H1 (cell line): ENCODE data around the gene MAPK8IP2. TPM values are rescaled to one million over a fixed set of nuclear protein-coding genes. Genes with fewer than 3 reads are reported as not detected.
A peak's percentile ranks its signal among the peaks of the same experiment; 100 is the strongest.

Experiments
- CTCF ChIA-PET: fragments of 300-600 bp; sonication (Branson Sonifier 250); formaldehyde crosslinking; loops from one replicate; lab custom pipeline; 2021; ENCODE audit not compliant: partially characterized antibody; lab: Charles Lee
- POLR2A ChIA-PET: fragments of 300-600 bp; sonication (Branson Sonifier 250); formaldehyde crosslinking; loops from one replicate; lab custom pipeline; 2021; ENCODE audit warnings: inconsistent platforms; ENCODE audit not compliant: partially characterized antibody; lab: Charles Lee
- DNase-seq, 2 experiments: peaks; one replicate each; pipeline versions ENCODE4 v3.0.0 to v3.0.0-alpha.2; 2010 to 2022; ENCODE audit warnings: low spot score in 2 of 2, low read depth in 1 of 2, mixed read lengths in 1 of 2
- FAIRE-seq: peaks from 2 replicates; lab custom pipeline; 2011; peaks lifted over from hg19 to GRCh38; lab: Jason Lieb, UNC
- H2AFZ ChIP-seq: 2 replicates; pipeline ENCODE4 v1.8.1; 2012; ENCODE audit warnings: low read length, inconsistent platforms
- H2AK5ac ChIP-seq: 2 replicates; pipeline ENCODE4 v1.6.1; 2013; ENCODE audit warnings: low read depth, low read length
- H2BK120ac ChIP-seq: replicated peaks from 2 replicates; pipeline ENCODE3; 2013; ENCODE audit warnings: low read depth, low read length, inconsistent platforms
- H2BK12ac ChIP-seq: 2 replicates; pipeline ENCODE4 v1.6.1; 2013; ENCODE audit warnings: low read depth, low read length
- H2BK15ac ChIP-seq: 2 replicates; pipeline ENCODE4 v1.6.1; 2013; ENCODE audit warnings: low read length
- H2BK20ac ChIP-seq: 2 replicates; pipeline ENCODE4 v1.6.1; 2013; ENCODE audit warnings: low read length
- H2BK5ac ChIP-seq: 2 replicates; pipeline ENCODE4 v1.6.1; 2013; ENCODE audit warnings: low read depth, low read length
- H3K14ac ChIP-seq: 2 replicates; pipeline ENCODE4 v1.6.1; 2013; ENCODE audit warnings: inconsistent platforms; ENCODE audit not compliant: insufficient read length
- H3K18ac ChIP-seq: 2 replicates; pipeline ENCODE4 v1.6.1; 2013; ENCODE audit warnings: low read length; ENCODE audit errors: extremely low read depth
- H3K23ac ChIP-seq: 2 replicates; pipeline ENCODE4 v1.6.1; 2013; ENCODE audit warnings: inconsistent platforms; ENCODE audit not compliant: insufficient read length
- H3K23me2 ChIP-seq: 2 replicates; pipeline ENCODE4 v1.6.1; 2013; ENCODE audit warnings: low read depth, low read length
- H3K27ac ChIP-seq: 2 replicates; pipeline ENCODE4 v1.6.1; 2011; ENCODE audit warnings: low read depth, low read length, inconsistent platforms
- H3K27me3 ChIP-seq, 4 experiments: replicated peaks in 1 of 4; 1 replicate in 1 of 4; 2 replicates in 3 of 4; pipeline versions ENCODE4 v1.6.1 to v1.8.1; 2011 to 2013; ENCODE audit warnings: low read length in 3 of 4, mild to moderate bottlenecking in 3 of 4, inconsistent platforms in 2 of 4, mixed read lengths in 2 of 4, moderate library complexity in 1 of 4; ENCODE audit not compliant: control insufficient read depth in 3 of 4, insufficient read depth in 3 of 4; ENCODE audit errors: extremely low read depth in 1 of 4
- H3K36me3 ChIP-seq, 4 experiments: 2 replicates each; pipeline versions ENCODE4 v1.6.1 to v1.8.1; 2011 to 2013; ENCODE audit warnings: mild to moderate bottlenecking in 4 of 4, low read length in 3 of 4, moderate library complexity in 2 of 4, control low read depth in 1 of 4, inconsistent platforms in 1 of 4; ENCODE audit not compliant: insufficient read depth in 4 of 4, control insufficient read depth in 2 of 4
- H3K4ac ChIP-seq: replicated peaks from 2 replicates; pipeline ENCODE3; 2013; ENCODE audit warnings: low read length, low read depth, mixed read lengths, inconsistent platforms; ENCODE audit not compliant: insufficient read length
- H3K4me1 ChIP-seq, 4 experiments: replicated peaks in 1 of 4; 1 replicate in 1 of 4; 2 replicates in 3 of 4; pipeline versions ENCODE4 v1.6.1 to v1.8.1; 2011 to 2013; ENCODE audit warnings: low read length in 3 of 4, inconsistent platforms in 2 of 4, mixed read lengths in 1 of 4; ENCODE audit not compliant: insufficient read depth in 4 of 4, control insufficient read depth in 3 of 4
- H3K4me2 ChIP-seq, 2 experiments: 2 replicates each; pipeline versions ENCODE4 v1.6.1 to v1.8.1; 2011 to 2013; ENCODE audit warnings: low read depth in 2 of 2, low read length in 2 of 2, control low read depth in 1 of 2, inconsistent platforms in 1 of 2, mild to moderate bottlenecking in 1 of 2; ENCODE audit not compliant: insufficient read depth in 1 of 2
- H3K4me3 ChIP-seq, 4 experiments: fragments of 200-600, 300-600 bp in 1 of 4; sonication (generic), shearing (Covaris generic), sonication (Bioruptor Twin) in 1 of 4; 2 replicates each; pipeline versions ENCODE4 v1.5.1 to v1.8.1; 2011 to 2016; ENCODE audit warnings: low read length in 4 of 4, low read depth in 3 of 4, control low read depth in 2 of 4, inconsistent platforms in 2 of 4, mild to moderate bottlenecking in 2 of 4, mixed read lengths in 1 of 4, moderate library complexity in 1 of 4; ENCODE audit not compliant: insufficient read depth in 2 of 4; ENCODE audit errors: extremely low read depth in 1 of 4
- H3K56ac ChIP-seq: replicated peaks from 2 replicates; pipeline ENCODE3; 2013; ENCODE audit warnings: low read depth, mild to moderate bottlenecking, mixed read lengths, low read length, inconsistent platforms; ENCODE audit not compliant: insufficient read length
- H3K79me1 ChIP-seq: 2 replicates; pipeline ENCODE4 v1.6.1; 2013; ENCODE audit warnings: low read depth, low read length, control low read depth
- H3K79me2 ChIP-seq, 2 experiments: 2 replicates each; pipeline versions ENCODE4 v1.6.1 to v1.8.1; 2012 to 2013; ENCODE audit warnings: low read length in 2 of 2, mild to moderate bottlenecking in 2 of 2, inconsistent platforms in 1 of 2; ENCODE audit not compliant: insufficient read depth in 2 of 2, control insufficient read depth in 1 of 2
- H3K9ac ChIP-seq, 4 experiments: replicated peaks in 1 of 4; 1 replicate in 1 of 4; 2 replicates in 3 of 4; pipeline versions ENCODE4 v1.6.1 to v1.8.1; 2011 to 2013; ENCODE audit warnings: low read depth in 3 of 4, low read length in 3 of 4, control low read depth in 2 of 4, mild to moderate bottlenecking in 2 of 4, moderate library complexity in 2 of 4, inconsistent platforms in 1 of 4; ENCODE audit errors: extremely low read depth in 1 of 4
- H3K9me3 ChIP-seq, 2 experiments: 2 replicates each; pipeline versions ENCODE4 v1.6.1 to v1.8.1; 2012 to 2013; ENCODE audit warnings: mild to moderate bottlenecking in 2 of 2, moderate library complexity in 2 of 2, control low read depth in 1 of 2, inconsistent platforms in 1 of 2, low read depth in 1 of 2, low read length in 1 of 2, mixed read lengths in 1 of 2; ENCODE audit not compliant: insufficient read depth in 2 of 2
- H4K20me1 ChIP-seq, 2 experiments: replicated peaks in 1 of 2; 2 replicates each; pipeline versions ENCODE3 to v1.8.1; 2011 to 2013; ENCODE audit warnings: inconsistent platforms in 2 of 2, low read length in 2 of 2, mild to moderate bottlenecking in 1 of 2; ENCODE audit not compliant: insufficient read depth in 2 of 2, control insufficient read depth in 1 of 2
- H4K5ac ChIP-seq: 2 replicates; pipeline ENCODE4 v1.6.1; 2013; ENCODE audit warnings: low read length, low read depth, mixed read lengths, inconsistent platforms; ENCODE audit not compliant: insufficient read length
- H4K8ac ChIP-seq: 2 replicates; pipeline ENCODE4 v1.8.0; 2013; ENCODE audit warnings: mild to moderate bottlenecking, moderate library complexity, low read length, inconsistent platforms; ENCODE audit not compliant: insufficient read depth; ENCODE audit errors: extremely low read depth
- H4K91ac ChIP-seq: replicated peaks from 2 replicates; pipeline ENCODE3; 2013; ENCODE audit warnings: low read length, mixed read lengths, inconsistent platforms; ENCODE audit not compliant: insufficient read length
- EZH2 ChIP-seq: fragments of 200-600 bp; sonication (generic); IDR thresholded peaks from 2 replicates; pipeline ENCODE4 v1.7.1; 2012; ENCODE audit warnings: low read depth, mild to moderate bottlenecking, moderate library complexity, low read length, inconsistent platforms; ENCODE audit not compliant: severe bottlenecking
- PHF8 ChIP-seq: fragments of 200-600 bp; sonication (generic); conservative IDR thresholded peaks from 2 replicates; pipeline ENCODE4 v1.7.1; 2012; ENCODE audit warnings: low read depth, mild to moderate bottlenecking, inconsistent platforms, low read length, moderate library complexity
- SP4 ChIP-seq: IDR thresholded peaks from 2 replicates; pipeline ENCODE4 v1.6.1; 2012; ENCODE audit warnings: low read length, inconsistent platforms
- SUZ12 ChIP-seq: fragments of 200-600 bp; sonication (generic); IDR thresholded peaks from 2 replicates; pipeline ENCODE4 v1.6.1; 2012; ENCODE audit warnings: mild to moderate bottlenecking, inconsistent platforms, low read length, moderate library complexity, mixed read lengths
- YY1 ChIP-seq: IDR thresholded peaks from 2 replicates; pipeline ENCODE4 v1.6.1; 2011; ENCODE audit warnings: low read depth, mild to moderate bottlenecking, low read length
- WGBS, 2 experiments: shearing (Covaris generic) in 1 of 2; methylation state at CpG; one replicate each; pipeline versions ENCODE4 v1.1.6 to v1.1.7; 2013 to 2015; ENCODE audit warnings: low lambda C conversion rate in 2 of 2, mixed read lengths in 2 of 2, inconsistent platforms in 1 of 2, low coverage in 1 of 2, missing lambda C conversion rate in 1 of 2; ENCODE audit not compliant: insufficient replicate concordance in 2 of 2, insufficient coverage in 1 of 2, insufficient read length in 1 of 2; ENCODE audit errors: extremely low coverage in 1 of 2, missing lambda C conversion rate in 1 of 2; 5-methylcytosine and 5-hydroxymethylcytosine counted together
- polyA plus RNA-seq, 7 experiments: library from polyadenylated mRNA; depleted of rRNA in 3 of 7; stranded (reverse) in 5 of 7; unstranded in 2 of 7; fragments of >200 nt in 5 of 7; fragments of 200-250 nt in 2 of 7; gene quantifications; 1 replicate in 5 of 7; 2 replicates in 1 of 7; 4 replicates in 1 of 7; pipeline versions ENCODE4 v1.2.1 to v1.2.3, GENCODE V29; 2011 to 2013; ENCODE audit warnings: missing spikeins in 2 of 7, mixed read lengths in 2 of 7
- total RNA-seq: library from RNA; stranded (reverse); fragmentation: NEBNext Ultra II Directional; extraction: Animal tissue kit (Norgen Biotek cat#: 25700); gene quantifications from 2 replicates; pipeline ENCODE4 v1.2.1, GENCODE V29; 2021

The MAPK8IP2 gene
- total and polyA plus RNA-seq, 2 of the 8 experiments (the other 6 are each of a cell fraction or from before 2014, with no cell fraction given), result 1.5 to 5.5 TPM

- peak in 1 of 2 experiments; percentile 60 for DNase-seq
- H2AK5ac ChIP-seq, result no peak overlapping the region
- H3K4me2 ChIP-seq, result peak overlapping the region; percentile 53 to 69
- H4K91ac ChIP-seq, result no peak overlapping the region
- H3K9me3 ChIP-seq, result no peaks in the 10 kb centered on the region
- H3K18ac ChIP-seq, result no peak overlapping the region; the same call in 1 of the 2 replicates
- H2BK20ac ChIP-seq, result no peak overlapping the region
- no peak overlapping the region for H2BK5ac ChIP-seq
- no peak overlapping the region for H3K56ac ChIP-seq
- no peak overlapping the region for H3K27ac ChIP-seq
- H3K9ac ChIP-seq, result no peak overlapping the region
- H3K79me1 ChIP-seq, result no peaks in the 10 kb centered on the region
- H2BK12ac ChIP-seq, result no peak overlapping the region
- no peak overlapping the region for H3K14ac ChIP-seq
- peak overlapping the region; percentile 21 to 57 (median 26); a peak in 6 of 8 replicates for H3K4me3 ChIP-seq
- no peak overlapping the region for H3K23ac ChIP-seq
- no peak overlapping the region for H2BK15ac ChIP-seq
- peaks cover 2% of the 10 kb centered on the region; the same call in 1 of the 2 replicates for H3K23me2 ChIP-seq
- peaks cover 9 to 11% of the 10 kb centered on the region in 2 experiments for H4K20me1 ChIP-seq
- no peak overlapping the region for H2BK120ac ChIP-seq
- H4K8ac ChIP-seq, result no peak overlapping the region
- ChIA-PET POLR2A (interaction anchor here (0.9 kb wide), 1 partner anchor 18 kb away, joined by 3 read pairs; the partner anchor contains the start of gene CHKB), CTCF (interaction anchor here (0.9 to 1.9 kb wide), 4 partner anchors 11 to 38 kb away, joined by 3 to 13 read pairs (median 6); partner anchors contain the start of genes CPT1B and SYCE3)
- no peak overlapping the region for H3K4ac ChIP-seq
- 5% methylated on average over 17 of the region's 52 CpGs; no CpG with 5 or more reads in 1 of the 2 experiments for WGBS, 2 experiments
- TF ChIP-seq SP4 (no peak), SUZ12 (peak; percentile 44), EZH2 (peak; percentile 45), YY1 (no peak), PHF8 (no peak)
- no peak overlapping the region for H2AFZ ChIP-seq
- peaks cover 0 to 16% (median 4%) of the 10 kb centered on the region in 4 experiments; a peak in 5 of 7 replicates for H3K4me1 ChIP-seq
- no peak overlapping the region for H4K5ac ChIP-seq
- peaks cover 54 to 85% (median 63%) of the 10 kb centered on the region in 4 experiments; a peak in 6 of 7 replicates for H3K27me3 ChIP-seq
- no peak for FAIRE-seq
- H3K79me2 ChIP-seq, result no peaks in the 10 kb centered on the region
- peaks cover 0 to 3% (median 0%) of the 10 kb centered on the region in 4 experiments; a peak in 1 of 8 replicates for H3K36me3 ChIP-seq
Measured at GRCh38 chr22:50600967-50601668, 525 bp downstream of the MAPK8IP2 start.
